Skeletal muscle satellite cell (primary cell): ENCODE results near the gene HMGN3. TPM values are rescaled to one million over a fixed set of nuclear protein-coding genes. Genes with fewer than 3 reads are reported as not detected.
"Not testable (repeated sequence)": the region's sequence is repeated elsewhere in the genome, so short reads cannot be mapped to it uniquely, and the experiment has no call there.

Experiments used
- H3K27me3 ChIP-seq: 2 replicates; pipeline ENCODE4 v1.7.0; 2013; ENCODE audit warnings: low read length; ENCODE audit not compliant: control insufficient read depth, insufficient read depth
- H3K36me3 ChIP-seq: 2 replicates; pipeline ENCODE4 v1.7.0; 2013; ENCODE audit warnings: mild to moderate bottlenecking, control low read depth, low read length; ENCODE audit not compliant: insufficient read depth
- H3K4me1 ChIP-seq: 2 replicates; pipeline ENCODE4 v1.7.0; 2013; ENCODE audit warnings: low read length; ENCODE audit not compliant: control insufficient read depth, insufficient read depth
- H3K4me2 ChIP-seq: 2 replicates; pipeline ENCODE4 v1.7.0; 2013; ENCODE audit warnings: mild to moderate bottlenecking, low read length
- H3K4me3 ChIP-seq: 2 replicates; pipeline ENCODE4 v1.7.0; 2013; ENCODE audit warnings: low read length
- H3K9ac ChIP-seq: 2 replicates; pipeline ENCODE4 v1.7.0; 2013; ENCODE audit warnings: mild to moderate bottlenecking, low read depth, low read length, moderate library complexity
- H3K9me3 ChIP-seq: replicated peaks from 2 replicates; pipeline ENCODE4 v1.7.0; 2013; ENCODE audit warnings: mild to moderate bottlenecking, control low read depth, low read length
- total RNA-seq: library from RNA; depleted of rRNA; stranded (reverse); fragments of >200 nt; gene quantifications from 2 replicates; pipeline ENCODE4 v1.2.3, GENCODE V29; 2012; rRNA removed

Gene HMGN3
- 46.7 and 83.9 TPM in 2 replicates for total RNA-seq

- peak within 1 kb of the TSS; percentile 90 for H3K9ac ChIP-seq
- no peaks in the 10 kb centered on the region for H3K36me3 ChIP-seq
- peak within 1 kb of the TSS; percentile 78 for H3K4me3 ChIP-seq
- H3K4me2 ChIP-seq = peak within 1 kb of the TSS; percentile 83
- no peaks in the 10 kb centered on the region for H3K27me3 ChIP-seq
- H3K9me3 ChIP-seq = no peaks in the 10 kb centered on the region
- peaks cover 6% of the 10 kb centered on the region for H3K4me1 ChIP-seq
Observed at GRCh38 chr6:79234150-79235022, at the start of gene HMGN3. Gene HMGN3, minus strand, starts transcription at chr6:79234682.

DNA sequence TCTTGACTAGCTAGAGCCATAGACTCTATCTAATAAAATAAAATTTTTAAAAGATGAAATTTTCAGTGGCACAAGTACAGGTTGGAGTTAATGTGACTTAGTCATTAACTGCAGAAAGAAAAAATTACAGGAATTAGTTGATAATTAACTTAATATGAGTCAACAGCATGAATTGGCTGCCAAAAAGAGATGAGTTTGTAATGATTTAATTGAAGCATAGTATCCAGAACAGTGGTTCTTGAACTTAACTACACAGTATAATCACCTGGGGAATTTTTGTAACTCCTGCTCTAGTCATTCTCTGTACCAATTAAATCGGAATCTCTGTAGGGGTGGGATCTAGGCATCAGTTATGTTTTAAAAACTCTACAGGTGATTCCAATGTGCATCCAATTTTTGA, 46.3 kb upstream of the HMGN3 start:
- no peaks in the 10 kb centered on the region for H3K27me3 ChIP-seq
- H3K4me1 ChIP-seq = peaks cover 10% of the 10 kb centered on the region
- no peak overlapping the region for H3K4me3 ChIP-seq
- H3K36me3 ChIP-seq = no peaks in the 10 kb centered on the region
- H3K9ac ChIP-seq = no peak overlapping the region
- no peaks in the 10 kb centered on the region for H3K9me3 ChIP-seq
- no peak overlapping the region for H3K4me2 ChIP-seq

GRCh38 chr6:79277109-79277508, 42.6 kb upstream of the HMGN3 start:
- Histone ChIP-seq H3K36me3 (no peaks in the 10 kb centered on the region), H3K4me2 (peak overlapping the region; percentile 20), H3K4me3 (no peak overlapping the region), H3K9me3 (no peaks in the 10 kb centered on the region), H3K9ac (no peak overlapping the region), H3K4me1 (peaks cover 10% of the 10 kb centered on the region), H3K27me3 (no peaks in the 10 kb centered on the region)

DNA sequence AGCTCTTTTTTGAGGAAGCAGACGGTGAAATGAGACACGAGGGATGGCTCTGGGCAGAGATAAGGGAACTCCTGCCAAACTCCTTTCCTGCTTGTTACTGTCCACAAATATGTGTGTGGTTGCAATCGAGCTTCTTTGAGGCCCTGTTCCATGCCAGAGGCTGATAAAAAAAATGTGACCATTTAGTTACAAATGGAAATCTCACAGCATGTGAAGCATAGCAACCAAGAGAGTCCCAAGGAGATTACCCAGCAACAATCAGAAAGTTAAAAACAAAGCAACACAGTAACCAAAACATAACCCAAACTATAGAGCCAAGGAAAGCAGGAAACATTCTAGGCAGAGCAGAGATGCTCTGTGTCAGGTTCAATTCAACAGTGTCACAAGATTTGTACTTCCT, 35.4 kb upstream of the HMGN3 start:
- Histone ChIP-seq H3K9me3 (no peaks in the 10 kb centered on the region), H3K4me1 (peaks cover 4% of the 10 kb centered on the region), H3K36me3 (no peaks in the 10 kb centered on the region), H3K27me3 (no peaks in the 10 kb centered on the region), H3K4me3 (no peak overlapping the region), H3K4me2 (no peak overlapping the region), H3K9ac (peak overlapping the region; percentile 40)

GRCh38 chr6:79267128-79267527, 32.6 kb upstream of the HMGN3 start:
- no peak overlapping the region for H3K4me2 ChIP-seq
- H3K9ac ChIP-seq = no peak overlapping the region
- H3K27me3 ChIP-seq = no peaks in the 10 kb centered on the region
- no peak overlapping the region for H3K4me3 ChIP-seq
- H3K9me3 ChIP-seq = no peaks in the 10 kb centered on the region
- H3K4me1 ChIP-seq = peaks cover 4% of the 10 kb centered on the region
- H3K36me3 ChIP-seq = no peaks in the 10 kb centered on the region

GRCh38 chr6:79266051-79266450, 31.6 kb upstream of the HMGN3 start:
- H3K4me3 ChIP-seq = no peak overlapping the region
- H3K27me3 ChIP-seq = no peaks in the 10 kb centered on the region
- H3K36me3 ChIP-seq = no peaks in the 10 kb centered on the region
- H3K4me1 ChIP-seq = peaks cover 4% of the 10 kb centered on the region
- no peak overlapping the region for H3K9ac ChIP-seq
- H3K4me2 ChIP-seq = no peak overlapping the region
- H3K9me3 ChIP-seq = no peaks in the 10 kb centered on the region

- Histone ChIP-seq H3K4me3 (no peak overlapping the region), H3K36me3 (no peaks in the 10 kb centered on the region), H3K27me3 (no peaks in the 10 kb centered on the region), H3K4me2 (no peak overlapping the region), H3K4me1 (no peaks in the 10 kb centered on the region), H3K9ac (no peak overlapping the region), H3K9me3 (no peaks in the 10 kb centered on the region)
Observed at GRCh38 chr6:79263359-79263758, 28.9 kb upstream of the HMGN3 start.

- no peak overlapping the region for H3K4me3 ChIP-seq
- no peaks in the 10 kb centered on the region for H3K27me3 ChIP-seq
- H3K9ac ChIP-seq = no peak overlapping the region
- peaks cover 12% of the 10 kb centered on the region for H3K4me1 ChIP-seq
- no peak overlapping the region for H3K4me2 ChIP-seq
- no peaks in the 10 kb centered on the region for H3K36me3 ChIP-seq
- H3K9me3 ChIP-seq = no peaks in the 10 kb centered on the region
Observed at GRCh38 chr6:79261666-79262065, 27.2 kb upstream of the HMGN3 start.

DNA sequence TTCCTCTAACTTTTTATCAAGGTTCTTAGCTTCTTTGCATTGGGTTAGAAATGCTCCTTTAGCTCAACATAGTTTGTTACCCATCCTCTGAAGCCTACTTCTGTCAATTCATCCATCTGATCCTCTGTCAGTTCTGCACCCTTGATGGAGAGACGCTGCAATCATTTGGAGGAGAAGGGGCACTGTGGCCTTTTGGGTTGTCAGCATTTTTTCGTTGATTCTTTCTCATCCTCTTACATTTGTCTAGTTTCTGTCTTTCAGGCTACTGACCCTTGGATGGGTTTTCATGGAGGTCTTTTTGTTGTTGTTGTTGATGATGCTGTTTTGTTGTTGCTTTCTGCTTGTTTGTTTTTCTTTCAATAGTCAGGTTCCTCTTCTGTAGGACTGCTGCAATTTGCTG, 26.3 kb upstream of the HMGN3 start:
- no peaks in the 10 kb centered on the region for H3K27me3 ChIP-seq
- no peak overlapping the region for H3K4me2 ChIP-seq
- H3K9ac ChIP-seq = no peak overlapping the region
- H3K4me1 ChIP-seq = peaks cover 12% of the 10 kb centered on the region
- no peaks in the 10 kb centered on the region for H3K9me3 ChIP-seq
- H3K36me3 ChIP-seq = no peaks in the 10 kb centered on the region
- H3K4me3 ChIP-seq = no peak overlapping the region

DNA sequence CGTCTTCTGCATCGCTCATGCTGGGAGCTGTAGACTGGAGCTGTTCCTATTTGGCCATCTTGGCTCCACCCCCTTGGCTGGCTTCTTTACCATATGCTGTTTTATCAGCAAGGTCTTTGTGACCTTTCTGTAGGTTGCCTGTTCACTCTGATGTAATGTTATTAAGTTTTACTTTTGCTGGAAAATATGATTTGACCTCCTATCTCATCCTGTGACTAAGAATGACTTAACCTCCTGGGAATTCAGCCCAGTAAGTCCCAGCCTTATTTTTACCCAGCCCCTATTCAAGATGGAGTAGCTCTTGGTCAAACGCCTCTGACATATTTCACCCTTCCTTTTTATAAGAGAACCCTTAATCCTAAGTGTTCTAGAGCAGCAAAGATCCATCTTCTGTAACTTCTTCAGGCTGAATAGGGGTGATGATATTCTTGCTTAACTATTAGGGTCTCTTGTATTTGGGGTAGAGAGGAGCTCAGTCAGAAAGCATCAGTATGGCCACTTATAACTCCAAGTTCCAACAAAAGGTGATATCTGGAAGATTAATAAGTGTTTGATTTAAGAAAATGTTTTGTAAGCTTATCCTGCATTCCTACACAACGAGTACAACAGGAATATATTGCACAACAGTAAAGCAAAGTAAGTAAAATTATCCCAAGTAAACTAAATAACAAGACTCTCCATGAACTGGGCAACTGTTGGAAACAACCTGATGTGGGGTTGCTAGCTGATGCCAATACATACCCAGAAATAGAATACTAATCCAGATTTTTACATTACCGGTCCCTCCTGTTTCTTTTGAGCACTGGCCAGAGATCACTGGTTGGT, 23.1 kb upstream of the HMGN3 start:
- H3K9ac ChIP-seq = peak overlapping the region; percentile 11
- no peaks in the 10 kb centered on the region for H3K27me3 ChIP-seq
- H3K4me2 ChIP-seq = no peak overlapping the region
- peaks cover 12% of the 10 kb centered on the region for H3K4me1 ChIP-seq
- H3K9me3 ChIP-seq = no peaks in the 10 kb centered on the region
- no peaks in the 10 kb centered on the region for H3K36me3 ChIP-seq
- no peak overlapping the region for H3K4me3 ChIP-seq

- not testable (repeated sequence) for H3K9ac ChIP-seq, H3K9me3 ChIP-seq
Observed at GRCh38 chr6:79256770-79257169, 22.3 kb upstream of the HMGN3 start.

More at GRCh38 chr6:79256770-79257169, 22.3 kb upstream of the HMGN3 start:
- not testable (repeated sequence) for H3K27me3 ChIP-seq, H3K4me3 ChIP-seq, H3K4me2 ChIP-seq, H3K36me3 ChIP-seq
- H3K4me1 ChIP-seq = peaks cover 12% of the 10 kb centered on the region
